Uterus (tissue), 4 donors: Measurements from ENCODE around the gene CALHM4. TPM values are rescaled to one million over a fixed set of nuclear protein-coding genes. Genes with fewer than 3 reads are reported as not detected.

ENCODE experiments used
- DNase-seq, 2 donors: peaks; one replicate each; pipeline ENCODE4 v3.0.0-alpha.2; 2019 to 2020
- H3K27ac ChIP-seq, 2 donors: fragments of 200-600 bp; sonication (generic); 1 replicate in 1 of 2; 2 replicates in 1 of 2; pipeline ENCODE4 v1.5.1; 2016 to 2018
- H3K27me3 ChIP-seq, 2 donors: fragments of 200-600 bp; sonication (generic); one replicate each; pipeline ENCODE4 v1.5.1; 2018 to 2019; ENCODE audit warnings: control low read depth in 1 of 2
- H3K36me3 ChIP-seq, 2 donors: fragments of 200-600 bp; sonication (generic); one replicate each; pipeline ENCODE4 v1.5.1; 2019; ENCODE audit warnings: control low read depth in 1 of 2
- H3K4me1 ChIP-seq, 2 donors: fragments of 200-600 bp; sonication (generic); one replicate each; pipeline ENCODE4 v1.5.1; 2018 to 2019; ENCODE audit warnings: control low read depth in 1 of 2
- H3K4me3 ChIP-seq, 2 donors: fragments of 200-600 bp; sonication (generic); 1 replicate in 1 of 2; 2 replicates in 1 of 2; pipeline ENCODE4 v1.5.1; 2018 to 2019; ENCODE audit warnings: mild to moderate bottlenecking in 1 of 2
- H3K9me3 ChIP-seq, 2 donors: fragments of 200-600 bp; sonication (generic); one replicate each; pipeline ENCODE4 v1.5.1; 2019; ENCODE audit warnings: control low read depth in 1 of 2
- POLR2A ChIP-seq, 2 donors: fragments of 450-650 bp; IDR thresholded peaks; one replicate each; pipeline ENCODE4 v1.6.1; 2016; ENCODE audit warnings: antibody characterized with exemption in 2 of 2, mild to moderate bottlenecking in 1 of 2, moderate library complexity in 1 of 2
- intact Hi-C: fragments of 100-400 bp; cut with DNase I; formaldehyde crosslinking; loops from one replicate; pipeline ENCODE4 v1.15.1; 2023; ENCODE audit warnings: low total_unique reads
- total RNA-seq, 4 donors: library from RNA; depleted of rRNA in 3 of 4; stranded (reverse); fragments of >200 nt in 3 of 4; gene quantifications; one replicate each; pipeline versions ENCODE4 v1.1.0 to v1.2.4, GENCODE V29; 2014 to 2023
- TF ChIP-seq, protein P1 (sequence below), 4 experiments: fragments of 200-600 bp in 2 of 4; fragments of 450-650 bp in 2 of 4; sonication (generic) in 2 of 4; IDR thresholded peaks; one replicate each; pipeline ENCODE4 v1.5.1; 2016 to 2019; ENCODE audit warnings: antibody characterized with exemption in 4 of 4, mild to moderate bottlenecking in 2 of 4, moderate library complexity in 1 of 4
- donor health status: DM: yes; HTN: yes; CAD: no.

CALHM4 gene
- total RNA-seq, 4 donors from 2014 or later: not detected

- TF ChIP-seq POLR2A (IDR thresholded peaks at IDR 0.05): no peak
- TF ChIP-seq, protein P1, sequence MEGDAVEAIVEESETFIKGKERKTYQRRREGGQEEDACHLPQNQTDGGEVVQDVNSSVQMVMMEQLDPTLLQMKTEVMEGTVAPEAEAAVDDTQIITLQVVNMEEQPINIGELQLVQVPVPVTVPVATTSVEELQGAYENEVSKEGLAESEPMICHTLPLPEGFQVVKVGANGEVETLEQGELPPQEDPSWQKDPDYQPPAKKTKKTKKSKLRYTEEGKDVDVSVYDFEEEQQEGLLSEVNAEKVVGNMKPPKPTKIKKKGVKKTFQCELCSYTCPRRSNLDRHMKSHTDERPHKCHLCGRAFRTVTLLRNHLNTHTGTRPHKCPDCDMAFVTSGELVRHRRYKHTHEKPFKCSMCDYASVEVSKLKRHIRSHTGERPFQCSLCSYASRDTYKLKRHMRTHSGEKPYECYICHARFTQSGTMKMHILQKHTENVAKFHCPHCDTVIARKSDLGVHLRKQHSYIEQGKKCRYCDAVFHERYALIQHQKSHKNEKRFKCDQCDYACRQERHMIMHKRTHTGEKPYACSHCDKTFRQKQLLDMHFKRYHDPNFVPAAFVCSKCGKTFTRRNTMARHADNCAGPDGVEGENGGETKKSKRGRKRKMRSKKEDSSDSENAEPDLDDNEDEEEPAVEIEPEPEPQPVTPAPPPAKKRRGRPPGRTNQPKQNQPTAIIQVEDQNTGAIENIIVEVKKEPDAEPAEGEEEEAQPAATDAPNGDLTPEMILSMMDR (IDR thresholded peaks at IDR 0.05): no peak
- intact Hi-C loops: no loop called here
- H3K36me3 ChIP-seq: no peaks in the 10 kb centered on the region
- H3K27me3 ChIP-seq: no peaks in the 10 kb centered on the region
- H3K4me1 ChIP-seq: no peaks in the 10 kb centered on the region
- peak overlapping the region; percentile 79 to 84 for H3K27ac ChIP-seq
- H3K4me3 ChIP-seq: peak overlapping the region in 1 of 2 donors; percentile 20
- H3K9me3 ChIP-seq: no peaks in the 10 kb centered on the region
- DNase-seq: no peak
Observed at GRCh38 chr6:116512734-116513133, 40.8 kb upstream of the CALHM4 start.

DNA sequence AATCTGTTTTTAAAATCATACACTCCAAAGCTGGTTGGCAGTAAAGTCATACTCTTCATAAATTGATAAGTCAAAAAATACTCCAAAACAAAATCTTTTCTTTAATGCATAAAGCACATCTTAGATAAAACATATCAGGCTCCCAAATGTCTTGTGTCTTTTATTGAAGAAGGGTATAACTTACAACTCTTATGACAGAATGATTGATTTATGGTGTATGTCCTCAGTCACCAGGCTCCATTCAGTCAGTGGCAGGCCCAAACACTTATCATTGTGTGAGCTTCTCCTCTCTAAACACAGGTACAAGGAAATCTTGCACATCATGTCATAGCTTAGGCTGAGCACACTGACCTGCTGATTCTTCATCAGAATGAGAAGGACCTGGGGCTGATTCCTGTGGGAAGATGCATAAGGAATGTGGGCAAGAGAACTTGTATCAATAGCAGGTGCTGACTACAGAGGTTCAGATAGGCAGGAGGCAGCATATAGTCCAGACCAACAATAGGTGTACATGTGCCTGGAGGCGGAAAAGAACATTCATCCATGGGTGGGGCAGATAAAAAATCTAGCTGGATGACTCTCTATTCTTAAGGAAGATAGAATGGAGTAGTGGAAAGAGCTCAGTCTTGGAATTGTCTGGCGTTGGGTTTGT lies 40.2 kb upstream of the CALHM4 start:
- Histone ChIP-seq H3K9me3 (no peaks in the 10 kb centered on the region), H3K4me1 (no peaks in the 10 kb centered on the region), H3K4me3 (no peak overlapping the region), H3K36me3 (no peaks in the 10 kb centered on the region), H3K27me3 (no peaks in the 10 kb centered on the region), H3K27ac (peak overlapping the region in 1 of 2 donors; percentile 84)
- intact Hi-C loops: no loop called here
- DNase-seq: no peak
- TF ChIP-seq POLR2A (IDR thresholded peaks at IDR 0.05): no peak
- TF ChIP-seq, protein P1 (IDR thresholded peaks at IDR 0.05): no peak

- intact Hi-C loops: no loop called here
- TF ChIP-seq POLR2A (IDR thresholded peaks at IDR 0.05): no peak
- TF ChIP-seq, protein P1 (IDR thresholded peaks at IDR 0.05): no peak
- Histone ChIP-seq H3K27ac (no peak overlapping the region), H3K27me3 (no peaks in the 10 kb centered on the region), H3K9me3 (no peaks in the 10 kb centered on the region), H3K4me1 (no peaks in the 10 kb centered on the region), H3K4me3 (no peak overlapping the region), H3K36me3 (no peaks in the 10 kb centered on the region)
- no peak for DNase-seq
Observed at GRCh38 chr6:116514111-116514510, 39.4 kb upstream of the CALHM4 start.

DNA sequence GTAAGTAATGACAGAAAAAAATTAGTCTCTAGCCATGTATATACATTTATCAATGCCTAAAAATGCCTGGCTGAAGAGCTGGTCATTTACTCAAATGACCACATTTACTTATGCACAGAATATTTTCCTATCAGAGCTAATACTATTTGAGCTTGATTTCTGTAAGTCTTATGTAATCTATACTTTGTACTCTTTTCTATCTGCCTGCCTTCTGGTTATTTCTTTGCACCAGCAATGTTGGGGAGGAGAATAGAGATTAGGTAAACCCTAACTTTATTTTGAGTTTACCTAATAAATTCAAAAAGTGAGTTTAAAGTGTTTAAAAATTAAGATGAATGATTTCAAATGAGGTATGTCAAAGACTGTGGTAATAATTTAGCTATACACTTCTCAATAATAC lies 38.4 kb upstream of the CALHM4 start:
- no peaks in the 10 kb centered on the region for H3K27me3 ChIP-seq
- no peaks in the 10 kb centered on the region for H3K4me1 ChIP-seq
- intact Hi-C loops: no loop called here
- no peaks in the 10 kb centered on the region for H3K36me3 ChIP-seq
- no peak overlapping the region for H3K27ac ChIP-seq
- no peak overlapping the region for H3K4me3 ChIP-seq
- TF ChIP-seq, protein P1 (IDR thresholded peaks at IDR 0.05): no peak
- no peaks in the 10 kb centered on the region for H3K9me3 ChIP-seq
- DNase-seq: no peak

- Histone ChIP-seq H3K27ac (no peak overlapping the region), H3K9me3 (no peaks in the 10 kb centered on the region), H3K36me3 (no peaks in the 10 kb centered on the region), H3K4me1 (no peaks in the 10 kb centered on the region), H3K27me3 (no peaks in the 10 kb centered on the region), H3K4me3 (no peak overlapping the region)
- TF ChIP-seq POLR2A (IDR thresholded peaks at IDR 0.05): no peak
- TF ChIP-seq, protein P1 (IDR thresholded peaks at IDR 0.05): no peak
- intact Hi-C loops: no loop called here
- DNase-seq: no peak
Observed at GRCh38 chr6:116518621-116519368, 34.8 kb upstream of the CALHM4 start.
